Mucosa of stomach (tissue), 1 donor: ENCODE results near the gene CHST13.

Source experiments
- H3K27me3 ChIP-seq: one replicate; pipeline ENCODE4 v1.7.0; 2013; ENCODE audit warnings: mild to moderate bottlenecking, low read length; ENCODE audit not compliant: control insufficient read depth, insufficient read depth
- H3K36me3 ChIP-seq: one replicate; pipeline ENCODE4 v1.7.0; 2013; ENCODE audit warnings: low read length; ENCODE audit not compliant: control insufficient read depth, insufficient read depth
- H3K4me1 ChIP-seq: one replicate; pipeline ENCODE4 v1.7.0; 2013; ENCODE audit warnings: mild to moderate bottlenecking, low read length; ENCODE audit not compliant: control insufficient read depth, insufficient read depth
- H3K4me3 ChIP-seq: one replicate; pipeline ENCODE4 v1.7.0; 2013; ENCODE audit warnings: low read length
- H3K9ac ChIP-seq: one replicate; pipeline ENCODE4 v1.7.0; 2013; ENCODE audit warnings: mild to moderate bottlenecking, low read length, moderate library complexity
- H3K9me3 ChIP-seq: one replicate; pipeline ENCODE4 v1.7.0; 2013; ENCODE audit warnings: mild to moderate bottlenecking, low read length, moderate library complexity; ENCODE audit not compliant: control insufficient read depth
- donor health status: Pancreatic carcinoma.

Gene CHST13

DNA sequence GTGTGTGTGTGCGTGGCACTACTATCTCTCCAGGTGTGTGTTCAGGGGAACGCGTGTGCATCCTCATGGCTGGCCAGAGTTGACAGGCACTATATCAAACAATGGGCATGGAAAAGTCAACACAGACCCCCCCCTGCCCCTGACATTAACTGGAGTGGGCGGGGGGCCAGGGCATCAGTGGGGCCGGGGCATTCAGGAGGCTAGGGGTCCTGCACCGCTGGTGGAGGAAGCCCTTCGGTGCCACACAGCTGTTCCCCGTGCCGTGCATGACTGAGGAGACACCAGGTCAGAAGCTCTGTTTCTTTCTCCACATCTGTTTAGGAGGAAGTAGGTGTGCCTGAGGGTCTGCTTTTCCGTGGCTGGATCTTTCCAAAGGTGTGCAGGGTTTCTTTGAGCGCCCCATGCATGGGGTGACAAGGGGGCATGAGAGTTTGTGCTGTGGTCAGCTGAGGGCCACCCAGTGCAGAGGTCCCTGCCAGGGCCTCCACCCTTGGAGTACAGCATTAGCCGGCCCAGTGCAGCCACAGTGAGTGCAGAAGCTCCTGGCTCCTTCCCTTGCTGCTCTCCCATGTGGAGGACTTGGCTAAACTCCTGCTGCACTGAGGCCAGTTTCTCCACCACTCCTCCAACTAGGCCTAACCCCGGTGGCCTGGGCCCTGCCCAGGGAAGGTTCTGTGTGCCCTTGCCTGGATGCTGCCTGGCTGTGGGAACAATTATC is 27.3 kb downstream of the CHST13 start:
- peaks cover 11% of the 10 kb centered on the region for H3K27me3 ChIP-seq

DNA sequence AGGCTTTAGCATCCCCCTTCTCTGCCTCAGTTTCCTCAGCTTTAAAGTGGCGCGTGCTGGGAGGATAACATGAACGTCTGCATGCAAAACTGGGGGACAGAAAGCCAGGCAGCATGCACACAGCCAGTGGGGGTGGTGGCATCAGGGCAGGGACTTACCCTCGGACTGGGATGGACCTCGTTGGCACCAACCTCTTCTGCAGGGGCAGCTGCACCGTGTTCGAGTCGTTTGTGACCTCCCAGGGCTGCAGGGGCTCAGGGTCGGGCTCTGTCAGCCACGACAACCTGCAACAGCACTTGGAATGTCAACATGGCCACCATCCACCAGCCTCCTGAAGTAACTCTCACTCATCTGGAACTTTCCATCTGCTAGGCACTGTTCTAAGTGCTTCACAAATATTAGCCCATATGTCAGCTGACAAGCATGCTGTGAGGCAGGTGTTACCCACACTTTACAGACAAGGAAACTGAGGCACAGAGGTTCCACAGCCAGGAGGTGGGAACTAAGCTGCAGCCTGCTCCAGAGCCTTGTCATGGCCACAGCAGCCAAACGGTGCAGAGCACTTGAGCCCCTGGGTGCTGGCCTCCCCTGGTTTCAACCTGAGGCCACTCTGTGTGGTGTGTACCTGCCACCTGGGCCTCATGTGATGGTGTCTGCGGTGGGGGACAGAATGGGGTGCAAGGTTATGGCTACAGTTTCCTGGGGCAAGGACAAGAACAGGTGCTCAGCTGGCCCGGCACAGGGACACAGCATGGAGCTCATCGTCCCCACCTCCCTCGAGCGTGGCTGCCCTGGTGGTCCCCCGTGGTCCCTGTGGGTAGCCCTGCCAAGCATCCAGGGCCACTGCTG is 28.1 kb downstream of the CHST13 start:
- Histone ChIP-seq H3K9ac (no peak overlapping the region), H3K4me1 (no peaks in the 10 kb centered on the region), H3K9me3 (no peaks in the 10 kb centered on the region), H3K4me3 (no peak overlapping the region), H3K36me3 (no peaks in the 10 kb centered on the region), H3K27me3 (peaks cover 11% of the 10 kb centered on the region)

More for the DNA sequence above, 27.3 kb downstream of the CHST13 start:
- no peaks in the 10 kb centered on the region for H3K4me1 ChIP-seq
- H3K36me3 ChIP-seq = no peaks in the 10 kb centered on the region
- H3K4me3 ChIP-seq = no peak overlapping the region
- no peaks in the 10 kb centered on the region for H3K9me3 ChIP-seq
- no peak overlapping the region for H3K9ac ChIP-seq

DNA sequence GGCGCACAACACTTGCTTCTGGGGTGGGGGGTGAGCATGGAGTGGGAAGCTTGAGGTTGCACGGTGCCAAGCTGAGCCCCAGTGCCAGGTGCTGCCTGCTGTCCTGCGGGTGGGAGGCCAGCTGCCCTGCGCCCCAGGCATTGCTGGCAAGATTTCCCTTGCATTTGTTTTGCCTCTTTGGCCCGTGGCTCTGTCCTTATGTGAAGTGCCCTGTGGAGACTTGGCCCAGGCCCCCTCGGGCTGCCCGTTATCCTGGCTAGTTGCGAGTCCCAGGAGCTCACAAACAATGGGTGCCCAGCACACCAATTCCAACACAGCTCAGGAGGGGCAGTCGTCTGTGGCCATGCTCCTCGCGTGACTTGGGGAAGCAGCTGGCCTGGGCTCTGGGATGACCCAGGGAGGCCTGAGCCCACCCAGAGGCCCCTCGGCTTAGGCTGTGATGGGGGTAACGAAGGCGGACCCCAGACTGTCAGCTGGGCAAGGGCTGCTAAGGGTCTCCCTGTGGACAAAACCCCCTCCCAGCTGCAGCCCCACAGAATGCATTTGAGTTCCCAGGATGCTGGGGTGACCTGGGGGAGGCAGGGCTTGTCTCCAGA is 28.8 kb downstream of the CHST13 start:
- H3K9ac ChIP-seq = no peak overlapping the region
- no peaks in the 10 kb centered on the region for H3K36me3 ChIP-seq
- H3K9me3 ChIP-seq = no peaks in the 10 kb centered on the region
- no peaks in the 10 kb centered on the region for H3K4me1 ChIP-seq
- peaks cover 11% of the 10 kb centered on the region for H3K27me3 ChIP-seq
- no peak overlapping the region for H3K4me3 ChIP-seq

DNA sequence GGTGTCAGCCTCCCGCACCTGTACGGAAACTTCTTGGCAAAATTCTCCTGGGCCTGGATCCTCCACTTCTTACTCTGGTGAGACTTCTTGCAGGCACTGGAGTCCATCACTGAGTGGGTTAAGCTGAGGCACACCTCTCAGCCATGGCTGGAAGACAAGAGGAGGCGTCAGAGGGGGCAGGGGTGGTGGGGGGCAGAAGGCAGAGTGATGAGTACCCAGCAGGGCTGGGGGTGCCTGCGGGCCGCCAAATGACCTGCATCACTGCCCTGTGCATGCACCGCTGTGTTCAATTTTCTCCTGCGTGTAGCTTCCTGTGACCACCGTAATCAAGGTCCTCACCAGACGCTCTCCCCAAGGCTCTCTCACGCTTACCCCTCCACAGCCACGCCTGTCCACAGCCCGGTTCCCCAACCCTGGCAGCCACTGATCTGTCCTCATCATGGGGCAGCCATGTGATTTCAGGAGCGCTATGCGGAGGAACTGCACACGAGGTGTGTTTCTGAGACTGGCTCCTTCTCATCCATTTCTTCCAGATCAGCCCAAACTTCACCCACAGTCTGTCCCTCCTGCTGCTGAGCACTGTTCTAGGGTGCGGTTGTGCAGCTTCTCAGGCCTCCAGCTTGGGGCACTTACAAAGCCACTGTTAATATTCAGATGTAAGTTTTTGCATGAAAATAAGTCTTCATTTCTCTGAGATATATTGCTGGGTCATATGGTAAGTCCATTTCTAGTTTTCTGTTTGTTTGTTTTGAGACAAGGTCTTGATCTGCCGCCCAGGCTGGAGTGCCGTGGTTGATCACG is 29.5 kb downstream of the CHST13 start:
- Histone ChIP-seq H3K4me3 (no peak overlapping the region), H3K36me3 (no peaks in the 10 kb centered on the region), H3K9ac (no peak overlapping the region), H3K9me3 (no peaks in the 10 kb centered on the region), H3K27me3 (peaks cover 11% of the 10 kb centered on the region), H3K4me1 (no peaks in the 10 kb centered on the region)

DNA sequence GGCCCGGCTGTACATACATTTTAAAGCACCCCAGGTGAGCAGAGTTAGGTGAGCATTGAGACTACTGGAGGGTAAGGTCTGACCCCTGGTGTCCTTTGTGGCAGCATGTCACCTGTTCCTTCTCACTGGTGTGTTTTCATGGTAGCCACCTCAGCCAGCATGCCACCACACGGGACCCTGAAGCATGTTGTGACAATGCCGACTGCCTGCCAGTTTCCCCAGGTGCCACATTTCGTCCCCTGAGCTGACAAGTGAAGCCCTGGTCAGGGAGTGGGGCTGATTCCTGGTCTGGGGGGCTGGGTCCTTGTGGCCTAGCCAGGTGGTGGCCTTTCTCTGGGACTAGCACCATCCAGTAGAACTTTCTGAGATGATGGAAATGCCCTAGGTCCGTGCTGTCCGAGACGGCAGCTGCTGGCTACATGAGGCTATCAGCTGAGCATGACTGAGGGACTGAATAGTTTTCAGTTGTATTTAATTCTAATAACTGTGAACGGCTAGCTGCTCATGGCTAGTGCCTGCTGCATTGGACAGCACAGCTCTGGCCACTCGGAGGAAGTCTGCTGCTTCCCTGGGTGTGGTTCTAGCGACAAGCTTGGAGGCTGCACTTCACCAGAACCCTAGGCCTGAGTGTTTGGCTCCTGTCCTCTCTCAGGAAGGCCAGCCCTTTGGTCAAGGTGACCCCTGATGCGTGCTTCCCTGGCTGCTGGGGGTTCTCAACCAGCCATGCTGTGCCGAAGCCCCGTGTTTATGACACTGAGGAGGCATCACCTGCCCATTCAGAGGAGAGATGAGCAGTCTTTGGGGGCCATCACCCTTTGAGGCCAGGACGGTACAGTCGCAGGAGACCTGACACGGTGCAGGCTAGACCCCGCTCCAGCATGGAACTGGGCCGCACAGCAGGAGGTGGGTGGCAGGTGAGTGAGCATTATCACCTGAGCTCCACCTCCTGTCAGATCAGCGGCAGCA is 30.9 kb downstream of the CHST13 start:
- H3K4me3 ChIP-seq = no peak overlapping the region
- H3K36me3 ChIP-seq = no peaks in the 10 kb centered on the region
- peaks cover 7% of the 10 kb centered on the region for H3K27me3 ChIP-seq
- H3K4me1 ChIP-seq = no peaks in the 10 kb centered on the region
- no peaks in the 10 kb centered on the region for H3K9me3 ChIP-seq
- no peak overlapping the region for H3K9ac ChIP-seq

DNA sequence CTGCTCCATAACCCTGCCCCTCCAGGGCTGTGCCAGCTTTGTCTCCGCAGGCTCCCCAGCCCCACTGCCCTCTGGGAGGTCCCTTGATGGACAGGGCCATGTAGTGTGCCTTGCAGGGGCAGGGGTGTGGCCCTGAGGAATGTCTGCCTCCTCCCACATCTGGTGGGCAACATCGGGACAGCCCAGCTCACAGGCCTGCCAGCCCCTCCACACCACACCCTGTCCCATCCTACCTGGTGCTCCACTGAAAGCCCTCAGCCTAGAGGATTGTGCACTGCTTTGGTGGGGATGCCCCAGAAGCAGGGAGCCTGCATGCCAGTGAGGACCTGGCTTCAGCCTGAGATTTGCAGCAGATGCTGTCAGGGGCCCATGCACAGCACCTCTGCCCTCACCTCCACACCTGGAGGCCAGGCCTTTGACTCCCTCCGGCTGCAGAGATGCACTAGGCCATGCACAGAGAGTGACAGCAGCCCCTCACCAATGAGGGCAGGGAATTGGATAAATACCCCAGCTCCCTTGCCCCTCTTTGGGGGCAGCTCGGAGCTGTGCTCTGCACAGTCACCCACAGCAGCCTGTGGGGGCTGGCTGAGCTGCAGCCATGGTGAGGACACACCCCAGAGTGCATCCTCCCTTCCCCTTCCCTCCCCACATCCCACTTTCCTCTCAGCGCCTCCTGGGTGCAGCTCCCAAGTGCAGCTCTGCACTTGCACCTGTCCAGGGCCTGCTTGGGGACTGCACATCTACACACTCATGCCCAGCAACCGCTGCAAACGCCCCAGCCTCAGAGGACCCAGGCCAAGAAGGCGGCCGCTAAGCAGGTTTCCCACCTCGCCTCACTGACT is 32.1 kb downstream of the CHST13 start:
- Histone ChIP-seq H3K4me3 (no peak overlapping the region), H3K36me3 (no peaks in the 10 kb centered on the region), H3K9ac (no peak overlapping the region), H3K9me3 (no peaks in the 10 kb centered on the region), H3K27me3 (no peaks in the 10 kb centered on the region), H3K4me1 (no peaks in the 10 kb centered on the region)

DNA sequence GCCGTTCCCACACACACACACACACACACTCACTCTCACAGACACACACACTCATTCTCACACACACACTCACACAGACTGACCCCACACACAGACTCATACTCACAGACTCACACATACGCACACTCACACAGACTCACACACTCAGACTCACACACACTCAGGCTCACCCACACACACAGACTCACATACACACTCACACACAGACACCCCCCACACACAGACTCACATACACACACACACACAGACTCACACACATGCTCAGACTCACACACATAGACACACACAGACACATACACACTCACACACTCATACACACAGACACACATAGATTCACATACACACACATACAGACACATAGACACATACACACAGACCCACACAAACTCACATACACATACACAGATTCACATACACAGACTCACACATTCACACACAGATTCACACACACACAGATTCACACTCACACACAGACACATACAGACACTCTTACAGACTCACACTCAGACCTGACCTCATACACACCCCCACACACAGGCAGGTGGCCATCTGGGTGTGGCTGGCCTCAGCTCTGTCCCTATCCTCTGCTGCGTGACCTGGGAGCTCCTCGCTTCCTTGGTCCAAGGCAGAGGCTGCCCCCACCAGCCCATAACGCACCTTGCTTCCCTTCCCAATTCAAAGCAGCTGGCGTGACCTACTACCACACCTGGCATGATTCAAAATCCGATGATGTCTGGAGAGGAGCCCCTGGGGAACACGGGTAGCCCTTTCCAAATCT is 32.9 kb downstream of the CHST13 start:
- Histone ChIP-seq H3K27me3 (no peaks in the 10 kb centered on the region), H3K36me3 (no peaks in the 10 kb centered on the region), H3K4me3 (no peak overlapping the region), H3K9me3 (no peaks in the 10 kb centered on the region), H3K9ac (no peak overlapping the region), H3K4me1 (no peaks in the 10 kb centered on the region)

DNA sequence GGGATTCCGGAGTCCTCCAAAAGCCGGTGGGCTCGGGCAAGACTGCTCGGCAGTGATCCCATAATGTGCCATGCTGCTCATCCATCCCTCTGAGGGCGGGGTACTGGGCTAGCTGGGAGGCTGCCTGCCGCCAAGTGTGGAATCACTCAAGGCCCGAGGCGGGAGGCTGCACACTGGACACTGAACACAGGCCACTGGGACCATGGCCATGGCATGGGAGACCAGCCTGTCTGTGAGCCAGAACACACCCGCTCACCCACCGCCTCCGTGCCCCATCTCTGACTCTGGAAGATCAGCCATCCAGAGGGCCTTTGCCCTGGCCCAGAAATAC is 33.4 kb downstream of the CHST13 start:
- no peak overlapping the region for H3K9ac ChIP-seq
- no peak overlapping the region for H3K4me3 ChIP-seq
- no peaks in the 10 kb centered on the region for H3K9me3 ChIP-seq
- H3K27me3 ChIP-seq = no peaks in the 10 kb centered on the region
- no peaks in the 10 kb centered on the region for H3K36me3 ChIP-seq
- H3K4me1 ChIP-seq = no peaks in the 10 kb centered on the region

DNA sequence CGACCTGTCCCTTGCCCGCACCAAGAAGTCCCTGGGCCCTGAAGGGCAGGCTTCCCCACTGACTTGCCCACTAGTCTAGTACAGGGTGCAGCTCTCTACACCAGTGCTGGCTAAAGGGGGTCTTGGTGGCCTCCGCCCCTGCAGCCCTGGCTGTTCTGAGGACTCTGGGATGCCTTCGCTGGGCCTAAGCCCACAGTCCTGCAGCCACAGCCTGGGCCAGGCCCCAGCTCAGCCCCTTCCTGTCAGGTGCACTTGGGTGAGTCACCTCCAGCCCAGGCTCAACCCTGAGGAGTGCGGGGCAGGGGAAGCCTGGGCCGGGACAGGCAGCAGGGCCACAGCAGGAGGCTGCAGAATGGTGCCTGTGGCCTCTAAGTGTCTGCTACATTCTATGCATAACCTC is 33.8 kb downstream of the CHST13 start:
- Histone ChIP-seq H3K4me3 (no peak overlapping the region), H3K27me3 (no peaks in the 10 kb centered on the region), H3K4me1 (no peaks in the 10 kb centered on the region), H3K9me3 (no peaks in the 10 kb centered on the region), H3K36me3 (no peaks in the 10 kb centered on the region), H3K9ac (no peak overlapping the region)
